Activated naive CD8-positive, alpha-beta T cell treated with anti-CD3 and anti-CD28 coated beads, Interleukin-2, amount 10 ng/mL, durations not matched to agents 7 days and 5 days (primary cell): ENCODE measurements around the gene DAP3. TPM values are rescaled to one million over a fixed set of nuclear protein-coding genes. Genes with fewer than 3 reads are reported as not detected.
A peak's percentile ranks its signal among the peaks of the same experiment; 100 is the strongest.
"Not testable (repeated sequence)": the region's sequence is repeated elsewhere in the genome, so short reads cannot be mapped to it uniquely, and the experiment has no call there.

ENCODE experiments used
- ATAC-seq: fragments of 150-1000 bp; cut with Tn5 transposase; one replicate; pipeline ENCODE4 v1.10.0; 2021; ENCODE audit warnings: low read depth, moderate library complexity
- POLR2A ChIA-PET: fragments of 350-600 bp; sonication (Branson Sonifier 250); formaldehyde crosslinking; loops from one replicate; lab custom pipeline; 2021; ENCODE audit warnings: antibody characterized with exemption; lab: Charles Lee
- DNase-seq: peaks from one replicate; pipeline ENCODE4 v3.0.0; 2021
- H3K27ac Mint-ChIP-seq: one replicate; pipeline ENCODE4 v1.8.0; 2022; ENCODE audit warnings: mild to moderate bottlenecking, mixed read lengths
- H3K27me3 Mint-ChIP-seq: one replicate; pipeline ENCODE4 v1.8.0; 2022; ENCODE audit warnings: mild to moderate bottlenecking, moderate library complexity, mixed read lengths
- H3K36me3 Mint-ChIP-seq: one replicate; pipeline ENCODE4 v1.8.0; 2021; ENCODE audit warnings: mild to moderate bottlenecking, mixed read lengths
- H3K4me1 Mint-ChIP-seq: one replicate; pipeline ENCODE4 v1.8.0; 2021; ENCODE audit warnings: mixed read lengths
- H3K4me3 Mint-ChIP-seq: one replicate; pipeline ENCODE4 v1.8.0; 2022; ENCODE audit warnings: mild to moderate bottlenecking, moderate library complexity, mixed read lengths
- H3K9me3 Mint-ChIP-seq: one replicate; pipeline ENCODE4 v1.8.0; 2021; ENCODE audit warnings: mixed read lengths
- total RNA-seq, 2 experiments: library from RNA; stranded (reverse); gene quantifications; one replicate each; pipeline ENCODE4 v1.2.3, GENCODE V29; 2021

Gene DAP3
- total RNA-seq, 2 experiments from 2014 or later: 119 to 128 TPM

- POLR2A ChIA-PET: no interaction called here
- no peak overlapping the region for H3K4me3 Mint-ChIP-seq
- peaks cover 12% of the 10 kb centered on the region for H3K4me1 Mint-ChIP-seq
- H3K27me3 Mint-ChIP-seq: no peaks in the 10 kb centered on the region
- peaks cover 21% of the 10 kb centered on the region for H3K36me3 Mint-ChIP-seq
- DNase-seq (no peak), ATAC-seq (no peak)
- peak overlapping the region; percentile 20 for H3K27ac Mint-ChIP-seq
- H3K9me3 Mint-ChIP-seq: peaks cover 2% of the 10 kb centered on the region
Observed at GRCh38 chr1:155713075-155713474, 24.2 kb downstream of the DAP3 start.

- not testable (repeated sequence) for H3K4me3 Mint-ChIP-seq, H3K27me3 Mint-ChIP-seq, H3K27ac Mint-ChIP-seq, H3K9me3 Mint-ChIP-seq, ATAC-seq, DNase-seq
- POLR2A ChIA-PET: interaction anchor here (0.6 to 0.8 kb wide), 4 partner anchors 11 to 439 kb away, joined by 3 to 7 read pairs (median 4); no protein-coding TSS in a partner anchor
- peaks cover 12% of the 10 kb centered on the region for H3K4me1 Mint-ChIP-seq
- peaks cover 16% of the 10 kb centered on the region for H3K36me3 Mint-ChIP-seq
Observed at GRCh38 chr1:155715056-155715455, 26.2 kb downstream of the DAP3 start.

GRCh38 chr1:155715777-155716176 is 26.9 kb downstream of the DAP3 start:
- ATAC-seq (no peak), DNase-seq (no peak)
- Mint-ChIP-seq H3K9me3 (no peaks in the 10 kb centered on the region), H3K36me3 (peaks cover 17% of the 10 kb centered on the region), H3K4me3 (no peak overlapping the region), H3K27ac (no peak overlapping the region), H3K4me1 (peaks cover 12% of the 10 kb centered on the region), H3K27me3 (no peaks in the 10 kb centered on the region)
- POLR2A ChIA-PET: interaction anchor here (0.7 to 0.8 kb wide), 2 partner anchors 10 to 12 kb away, joined by 3 to 7 read pairs; no protein-coding TSS in a partner anchor

- POLR2A ChIA-PET: no interaction called here
- H3K9me3 Mint-ChIP-seq: no peaks in the 10 kb centered on the region
- DNase-seq: no peak
- peaks cover 15% of the 10 kb centered on the region for H3K36me3 Mint-ChIP-seq
- peak overlapping the region; percentile 22 for H3K4me3 Mint-ChIP-seq
- H3K4me1 Mint-ChIP-seq: peaks cover 12% of the 10 kb centered on the region
- H3K27me3 Mint-ChIP-seq: no peaks in the 10 kb centered on the region
- H3K27ac Mint-ChIP-seq: peak overlapping the region; percentile 69
- peak; percentile 60 for ATAC-seq
Observed at GRCh38 chr1:155717041-155717440, 28.1 kb downstream of the DAP3 start.

GRCh38 chr1:155718524-155719115 is 29.7 kb downstream of the DAP3 start:
- peaks cover 12% of the 10 kb centered on the region for H3K36me3 Mint-ChIP-seq
- H3K4me1 Mint-ChIP-seq, ATAC-seq, H3K9me3 Mint-ChIP-seq, H3K4me3 Mint-ChIP-seq, H3K27ac Mint-ChIP-seq, DNase-seq, H3K27me3 Mint-ChIP-seq, POLR2A ChIA-PET: not testable (repeated sequence)

- no peak overlapping the region for H3K4me3 Mint-ChIP-seq
- H3K27me3 Mint-ChIP-seq: no peaks in the 10 kb centered on the region
- H3K27ac Mint-ChIP-seq: no peak overlapping the region
- peaks cover 10% of the 10 kb centered on the region for H3K4me1 Mint-ChIP-seq
- POLR2A ChIA-PET: no interaction called here
- peaks cover 12% of the 10 kb centered on the region for H3K36me3 Mint-ChIP-seq
- no peaks in the 10 kb centered on the region for H3K9me3 Mint-ChIP-seq
- no peak for DNase-seq
- ATAC-seq: no peak
Observed at GRCh38 chr1:155719703-155720102, 30.8 kb downstream of the DAP3 start.

- Mint-ChIP-seq H3K9me3 (no peaks in the 10 kb centered on the region), H3K27me3 (no peaks in the 10 kb centered on the region), H3K27ac (no peak overlapping the region), H3K4me3 (no peak overlapping the region), H3K36me3 (peaks cover 8% of the 10 kb centered on the region), H3K4me1 (no peaks in the 10 kb centered on the region)
- ATAC-seq: no peak
- no peak for DNase-seq
- POLR2A ChIA-PET: interaction anchor here (0.7 kb wide), 1 partner anchor 552 kb away, joined by 4 read pairs; the partner anchor contains the start of gene KRTCAP2
Observed at GRCh38 chr1:155725142-155725541, 36.3 kb downstream of the DAP3 start.

- Mint-ChIP-seq H3K36me3 (peaks cover 5% of the 10 kb centered on the region), H3K27me3 (no peaks in the 10 kb centered on the region)
Observed at GRCh38 chr1:155729031-155729898, 40.4 kb downstream of the DAP3 start.

GRCh38 chr1:155740995-155741394 is 52.1 kb downstream of the DAP3 start:
- Mint-ChIP-seq H3K27me3 (no peaks in the 10 kb centered on the region), H3K27ac (no peak overlapping the region), H3K36me3 (peaks cover 14% of the 10 kb centered on the region), H3K4me1 (peaks cover 3% of the 10 kb centered on the region), H3K9me3 (no peaks in the 10 kb centered on the region), H3K4me3 (no peak overlapping the region)
- DNase-seq: no peak
- ATAC-seq: no peak
- POLR2A ChIA-PET: no interaction called here

More at GRCh38 chr1:155729031-155729898, 40.4 kb downstream of the DAP3 start:
- POLR2A ChIA-PET: interaction anchor here (0.8 kb wide), 1 partner anchor 15 kb away, joined by 3 read pairs; no protein-coding TSS in a partner anchor
- DNase-seq (no peak), ATAC-seq (peak; percentile 36)
- Mint-ChIP-seq H3K4me1 (no peaks in the 10 kb centered on the region), H3K9me3 (no peaks in the 10 kb centered on the region), H3K27ac (no peak overlapping the region), H3K4me3 (no peak overlapping the region)

GRCh38 chr1:155741908-155742307 is 53.0 kb downstream of the DAP3 start:
- no peaks in the 10 kb centered on the region for H3K27me3 Mint-ChIP-seq
- no peak overlapping the region for H3K4me3 Mint-ChIP-seq
- H3K27ac Mint-ChIP-seq: no peak overlapping the region
- ATAC-seq (no peak), DNase-seq (no peak)
- POLR2A ChIA-PET: no interaction called here
- peaks cover 12% of the 10 kb centered on the region for H3K36me3 Mint-ChIP-seq
- H3K4me1 Mint-ChIP-seq: peaks cover 3% of the 10 kb centered on the region
- no peaks in the 10 kb centered on the region for H3K9me3 Mint-ChIP-seq

GRCh38 chr1:155744711-155745283 is 55.9 kb downstream of the DAP3 start:
- Mint-ChIP-seq H3K9me3 (no peaks in the 10 kb centered on the region), H3K4me1 (peaks cover 5% of the 10 kb centered on the region), H3K27me3 (no peaks in the 10 kb centered on the region), H3K27ac (peak overlapping the region; percentile 93), H3K4me3 (peak overlapping the region; percentile 93), H3K36me3 (peaks cover 2% of the 10 kb centered on the region)
- DNase-seq (no peak), ATAC-seq (no peak)
- POLR2A ChIA-PET: interaction anchor here (0.6 to 1.4 kb wide), 6 partner anchors 11 to 552 kb away, joined by 3 to 4 read pairs (median 3); partner anchors contain the start of genes GON4L and SYT11

- ATAC-seq (peak; percentile 95), DNase-seq (peak; percentile 89)
- POLR2A ChIA-PET: interaction anchor here (0.6 to 1.4 kb wide), 5 partner anchors 12 to 552 kb away, joined by 3 to 5 read pairs (median 3); partner anchors contain the start of genes GON4L and SYT11
- H3K4me1 Mint-ChIP-seq, H3K27me3 Mint-ChIP-seq, H3K9me3 Mint-ChIP-seq, H3K36me3 Mint-ChIP-seq: not testable (repeated sequence)
- Mint-ChIP-seq H3K4me3 (peak overlapping the region; percentile 93), H3K27ac (peak overlapping the region; percentile 93)
Observed at GRCh38 chr1:155745284-155746228, 56.7 kb downstream of the DAP3 start.
